ENCODE data around the gene PTPRR. TPM values are rescaled to one million over a fixed set of nuclear protein-coding genes. Genes with fewer than 3 reads are reported as not detected.

Gene PTPRR
- total and polyA plus RNA-seq, 7 donors: 0.99 to 38.6 (median 4.2) TPM

DNA sequence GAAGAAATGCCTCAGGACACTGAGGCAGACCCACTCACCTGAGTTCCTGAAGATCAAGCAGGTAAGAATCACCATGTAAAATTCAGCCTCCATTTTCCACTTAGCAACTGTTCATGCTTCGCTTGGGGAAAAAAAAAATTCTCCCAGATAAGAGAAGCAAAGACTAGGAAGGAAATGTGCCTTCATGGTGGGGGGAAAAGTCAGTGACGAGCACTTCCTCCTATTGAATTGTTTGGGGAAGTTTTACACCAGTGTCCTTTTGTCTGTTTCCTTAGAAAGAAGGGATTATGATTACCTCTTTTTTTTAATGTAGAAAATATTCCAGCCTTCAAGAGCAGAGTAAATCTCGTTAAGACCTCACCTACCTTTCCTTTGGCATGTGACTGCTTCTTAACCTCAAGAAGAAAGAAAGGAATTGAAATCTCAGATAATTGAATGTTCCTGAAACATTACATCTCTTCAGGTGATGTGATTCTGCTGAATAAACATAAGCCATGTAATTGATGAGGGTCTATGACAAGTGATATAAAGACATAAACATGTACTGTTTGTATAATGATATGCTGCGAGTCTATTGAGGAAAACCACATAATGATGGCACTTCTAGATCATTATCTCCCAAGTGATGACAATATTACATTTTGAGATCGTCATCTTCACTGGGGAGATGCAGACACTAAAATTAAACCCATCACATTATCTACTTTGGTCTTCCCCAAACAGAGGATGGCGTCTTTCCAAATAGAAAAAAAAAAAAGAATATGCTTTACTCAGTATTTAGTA lies 283.0 kb downstream of the PTPRR start, which contains the start of gene PTPRB:
TSS of gene PTPRB (minus strand) at position 127 of the 783 bp plus-strand sequence. CDS start at position 93, 34 bp downstream.
- Histone ChIP-seq H3K9me3 (no peaks in the 10 kb centered on the region), H3K27ac (peak within 1 kb of the TSS in 3 of 4 donors; percentile 2 to 43 (median 25)), H3K4me1 (no peaks in the 10 kb centered on the region), H3K36me3 (no peaks in the 10 kb centered on the region), H3K27me3 (no peaks in the 10 kb centered on the region), H3K4me3 (peak within 1 kb of the TSS in 1 of 4 donors; percentile 28)
- 59 to 64% methylated on average over 6 of the region's 6 CpGs for WGBS, 2 donors
- DNase-seq: no peak
- intact Hi-C loops (cut with DNase I): no loop called here
- TF ChIP-seq POLR2AphosphoS5 (IDR thresholded peaks at IDR 0.05) (peak in 1 of 4 donors; percentile 25), EP300 (IDR thresholded peaks at IDR 0.05) (no peak)

DNA sequence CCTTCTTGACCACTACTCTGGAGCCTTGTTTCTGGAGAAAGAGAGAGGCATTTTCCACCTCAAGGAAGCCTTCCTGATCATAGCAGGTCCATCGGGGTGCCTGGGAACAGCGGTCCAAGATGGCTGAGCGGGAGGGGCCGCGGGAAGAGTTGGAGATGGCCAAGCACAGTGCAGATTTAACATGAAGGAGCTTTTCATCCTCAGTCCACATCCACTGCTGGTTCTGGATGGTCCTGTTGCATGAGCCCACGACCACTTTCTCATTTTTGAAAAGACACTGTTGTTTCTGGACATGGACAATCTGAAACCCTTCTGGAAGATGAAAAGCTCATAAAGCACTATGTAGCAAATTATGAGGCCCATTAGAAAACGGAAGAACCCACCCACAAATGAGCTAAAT lies 284.8 kb downstream of the PTPRR start:
- DNase-seq: no peak
- Histone ChIP-seq H3K9me3 (no peaks in the 10 kb centered on the region), H3K27ac (peak overlapping the region in 1 of 4 donors; percentile 43), H3K27me3 (no peaks in the 10 kb centered on the region), H3K4me1 (no peaks in the 10 kb centered on the region), H3K36me3 (no peaks in the 10 kb centered on the region), H3K4me3 (no peak overlapping the region)
- WGBS, 2 donors: 89 to 90% methylated on average over 7 of the region's 7 CpGs
- intact Hi-C loops (cut with DNase I): no loop called here
- TF ChIP-seq POLR2A (IDR thresholded peaks at IDR 0.05) (no peak), EP300 (IDR thresholded peaks at IDR 0.05) (no peak), POLR2AphosphoS5 (IDR thresholded peaks at IDR 0.05) (no peak)
- TF ChIP-seq, protein P1, sequence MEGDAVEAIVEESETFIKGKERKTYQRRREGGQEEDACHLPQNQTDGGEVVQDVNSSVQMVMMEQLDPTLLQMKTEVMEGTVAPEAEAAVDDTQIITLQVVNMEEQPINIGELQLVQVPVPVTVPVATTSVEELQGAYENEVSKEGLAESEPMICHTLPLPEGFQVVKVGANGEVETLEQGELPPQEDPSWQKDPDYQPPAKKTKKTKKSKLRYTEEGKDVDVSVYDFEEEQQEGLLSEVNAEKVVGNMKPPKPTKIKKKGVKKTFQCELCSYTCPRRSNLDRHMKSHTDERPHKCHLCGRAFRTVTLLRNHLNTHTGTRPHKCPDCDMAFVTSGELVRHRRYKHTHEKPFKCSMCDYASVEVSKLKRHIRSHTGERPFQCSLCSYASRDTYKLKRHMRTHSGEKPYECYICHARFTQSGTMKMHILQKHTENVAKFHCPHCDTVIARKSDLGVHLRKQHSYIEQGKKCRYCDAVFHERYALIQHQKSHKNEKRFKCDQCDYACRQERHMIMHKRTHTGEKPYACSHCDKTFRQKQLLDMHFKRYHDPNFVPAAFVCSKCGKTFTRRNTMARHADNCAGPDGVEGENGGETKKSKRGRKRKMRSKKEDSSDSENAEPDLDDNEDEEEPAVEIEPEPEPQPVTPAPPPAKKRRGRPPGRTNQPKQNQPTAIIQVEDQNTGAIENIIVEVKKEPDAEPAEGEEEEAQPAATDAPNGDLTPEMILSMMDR (IDR thresholded peaks at IDR 0.05): no peak

DNA sequence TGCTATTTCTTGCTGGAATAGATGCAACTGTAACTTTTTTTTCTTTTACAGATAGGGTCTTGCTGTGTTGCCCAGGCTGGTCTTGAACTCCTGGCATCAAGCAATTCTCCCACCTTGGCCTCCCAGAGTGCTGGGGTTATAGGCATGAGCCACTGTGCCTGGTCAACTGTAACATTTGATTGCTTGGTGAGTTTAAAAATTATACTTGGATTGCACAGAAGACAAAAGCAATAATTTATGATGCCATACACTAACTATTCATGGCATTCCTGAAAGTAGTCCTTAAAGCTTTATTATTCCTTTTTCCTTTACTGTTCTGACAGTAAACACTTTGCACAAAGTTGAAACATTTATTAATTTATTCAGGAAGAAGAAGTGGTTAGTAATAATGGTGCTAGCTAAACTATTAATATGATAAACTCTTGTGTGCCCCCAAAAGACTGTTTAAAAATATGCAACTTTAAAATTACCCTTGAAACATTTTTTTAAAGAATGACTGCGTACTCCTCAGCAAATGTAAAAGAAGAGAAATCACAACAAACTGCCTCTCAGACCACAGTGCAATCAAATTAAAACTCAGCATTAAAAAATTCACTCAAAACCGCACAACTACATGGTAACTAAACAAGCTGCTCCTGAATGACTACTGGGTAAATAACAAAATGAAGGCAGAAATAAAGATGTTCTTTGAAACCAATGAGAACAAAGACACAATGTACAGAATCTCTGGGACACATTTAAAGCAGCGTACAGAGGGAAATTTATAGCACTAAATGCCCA lies 291.6 kb downstream of the PTPRR start:
- DNase-seq: no peak
- no peaks in the 10 kb centered on the region for H3K9me3 ChIP-seq
- no peaks in the 10 kb centered on the region for H3K27me3 ChIP-seq
- intact Hi-C loops (cut with DNase I): no loop called here
- H3K4me3 ChIP-seq: no peak overlapping the region
- TF ChIP-seq POLR2A (IDR thresholded peaks at IDR 0.05): no peak
- TF ChIP-seq POLR2AphosphoS5 (IDR thresholded peaks at IDR 0.05): no peak
- TF ChIP-seq EP300 (IDR thresholded peaks at IDR 0.05): no peak
- TF ChIP-seq, protein P1 (IDR thresholded peaks at IDR 0.05): no peak
- no peaks in the 10 kb centered on the region for H3K4me1 ChIP-seq
- H3K27ac ChIP-seq: no peak overlapping the region
- no peaks in the 10 kb centered on the region for H3K36me3 ChIP-seq
- WGBS, 2 donors: 90 to 95% methylated on average over 3 of the region's 3 CpGs

DNA sequence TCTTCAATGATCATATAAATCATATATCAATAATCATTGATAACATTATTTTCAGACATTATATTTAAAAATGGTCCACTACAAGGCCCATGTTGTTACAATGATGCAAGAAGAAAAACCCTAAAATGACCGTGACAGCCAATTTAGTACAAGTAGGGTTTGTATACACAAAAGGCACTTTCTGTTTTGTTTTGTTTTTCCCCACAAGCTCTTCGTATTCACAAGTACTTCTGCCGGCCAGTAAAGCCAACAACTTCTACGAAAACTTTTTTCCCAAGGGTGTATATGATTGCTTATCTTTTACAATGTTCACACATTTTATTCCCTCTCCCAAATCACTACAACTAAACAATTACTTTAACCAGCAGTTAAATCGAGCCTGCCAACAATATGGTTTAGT lies 292.9 kb downstream of the PTPRR start:
- no peak for DNase-seq
- no peaks in the 10 kb centered on the region for H3K27me3 ChIP-seq
- WGBS, 2 donors: 37 to 66% methylated on average over 5 of the region's 5 CpGs
- H3K4me1 ChIP-seq: no peaks in the 10 kb centered on the region
- peak overlapping the region in 1 of 4 donors; percentile 3 for H3K27ac ChIP-seq
- no peak overlapping the region for H3K4me3 ChIP-seq
- TF ChIP-seq EP300 (IDR thresholded peaks at IDR 0.05) (no peak), POLR2AphosphoS5 (IDR thresholded peaks at IDR 0.05) (no peak), POLR2A (IDR thresholded peaks at IDR 0.05) (no peak)
- TF ChIP-seq, protein P1 (IDR thresholded peaks at IDR 0.05): no peak
- intact Hi-C loops (cut with DNase I): no loop called here
- no peaks in the 10 kb centered on the region for H3K9me3 ChIP-seq
- H3K36me3 ChIP-seq: no peaks in the 10 kb centered on the region

DNA sequence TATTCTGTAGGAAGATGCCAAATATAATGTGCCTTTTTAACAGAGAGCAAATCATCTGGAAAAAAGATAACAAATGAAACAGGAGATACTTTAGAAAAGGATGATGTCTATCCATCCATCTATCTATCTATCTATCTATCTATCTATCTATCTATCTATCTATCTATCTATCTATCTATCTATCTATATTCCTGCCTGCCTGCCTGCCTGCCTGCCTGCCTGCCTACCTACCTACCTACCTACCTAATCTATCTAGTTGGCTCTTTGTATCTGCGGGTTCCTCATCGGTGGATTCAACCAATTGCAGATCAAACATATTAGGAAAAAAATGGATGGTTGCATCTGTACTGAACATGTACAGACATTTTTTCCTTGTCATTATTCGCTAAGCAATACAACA lies 294.4 kb downstream of the PTPRR start:
- 86 to 95% methylated on average over 3 of the region's 3 CpGs for WGBS, 2 donors
- H3K27ac ChIP-seq: no peak overlapping the region
- intact Hi-C loops (cut with DNase I): no loop called here

More for the DNA sequence above, 294.4 kb downstream of the PTPRR start:
- H3K27me3 ChIP-seq: no peaks in the 10 kb centered on the region
- H3K9me3 ChIP-seq: no peaks in the 10 kb centered on the region
- no peaks in the 10 kb centered on the region for H3K36me3 ChIP-seq
- H3K4me1 ChIP-seq: no peaks in the 10 kb centered on the region
- no peak overlapping the region for H3K4me3 ChIP-seq
- no peak for DNase-seq
- TF ChIP-seq POLR2A (IDR thresholded peaks at IDR 0.05) (no peak), POLR2AphosphoS5 (IDR thresholded peaks at IDR 0.05) (no peak), EP300 (IDR thresholded peaks at IDR 0.05) (no peak)
- TF ChIP-seq, protein P1 (IDR thresholded peaks at IDR 0.05): no peak
